Lower leg skin (tissue), 4 donors: ENCODE results near the gene GALNT11. TPM values are rescaled to one million over a fixed set of nuclear protein-coding genes. Genes with fewer than 3 reads are reported as not detected.
"Not testable (repeated sequence)": the region's sequence is repeated elsewhere in the genome, so short reads cannot be mapped to it uniquely, and the experiment has no call there.

Experiments
- DNase-seq, 2 donors: peaks; one replicate each; pipeline ENCODE4 v3.0.0-alpha.2; 2019; ENCODE audit warnings: low spot score in 2 of 2
- H3K4me3 ChIP-seq: fragments of 200-600 bp; sonication (generic); 2 replicates; pipeline ENCODE4 v1.5.1; 2017; ENCODE audit warnings: mild to moderate bottlenecking, low read depth; ENCODE audit not compliant: poor library complexity, severe bottlenecking
- POLR2A ChIP-seq, 2 donors: fragments of 450-650 bp; IDR thresholded peaks; one replicate each; pipeline ENCODE4 v1.6.1; 2016 to 2017; ENCODE audit warnings: antibody characterized with exemption in 2 of 2, mild to moderate bottlenecking in 1 of 2, moderate library complexity in 1 of 2
- WGBS, 2 donors: methylation state at CpG; one replicate each; pipeline ENCODE4 v1.1.5; 2018; 5-methylcytosine and 5-hydroxymethylcytosine counted together
- intact Hi-C: fragments of 100-400 bp; cut with DNase I; formaldehyde crosslinking; loops from one replicate; pipeline ENCODE4 v1.15.0; 2023; ENCODE audit warnings: low total_unique reads
- total RNA-seq, 4 donors: library from RNA; depleted of rRNA; stranded (reverse); fragments of >200 nt; gene quantifications; one replicate each; pipeline ENCODE4 v1.1.0, GENCODE V29; 2016
- TF ChIP-seq, protein P1 (sequence below), 3 donors: fragments of 450-650 bp; IDR thresholded peaks; one replicate each; pipeline ENCODE4 v1.5.1; 2016; ENCODE audit warnings: antibody characterized with exemption in 3 of 3, mild to moderate bottlenecking in 3 of 3, moderate library complexity in 2 of 3

Gene GALNT11
- total RNA-seq, 4 donors from 2014 or later: 38.9 to 62.6 (median 45.3) TPM

DNA sequence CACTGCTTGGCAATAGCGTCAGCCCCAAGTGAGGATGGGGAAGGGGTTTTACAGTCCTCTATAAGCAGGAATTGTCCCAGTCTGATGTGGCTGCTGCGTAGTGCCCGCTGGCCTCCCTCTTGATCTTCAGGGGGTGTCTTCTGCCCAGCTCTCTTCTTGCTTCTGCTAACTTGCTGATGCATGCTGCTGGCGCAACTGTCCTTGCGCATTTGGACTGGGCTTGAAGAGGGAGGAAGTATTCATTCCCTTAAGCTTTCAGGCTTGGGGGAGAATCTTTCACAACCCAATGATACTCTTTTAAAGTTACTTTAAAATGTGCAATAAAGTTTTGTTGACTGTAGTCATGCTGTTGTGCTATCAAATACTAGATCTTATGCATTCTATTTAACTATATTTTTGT, 10.3 kb downstream of the GALNT11 start:
- WGBS, 2 donors: 97 to 99% methylated on average over 5 of the region's 5 CpGs
- intact Hi-C loops: no loop called here
- DNase-seq: no peak
- no peak overlapping the region for H3K4me3 ChIP-seq
- TF ChIP-seq, protein P1, sequence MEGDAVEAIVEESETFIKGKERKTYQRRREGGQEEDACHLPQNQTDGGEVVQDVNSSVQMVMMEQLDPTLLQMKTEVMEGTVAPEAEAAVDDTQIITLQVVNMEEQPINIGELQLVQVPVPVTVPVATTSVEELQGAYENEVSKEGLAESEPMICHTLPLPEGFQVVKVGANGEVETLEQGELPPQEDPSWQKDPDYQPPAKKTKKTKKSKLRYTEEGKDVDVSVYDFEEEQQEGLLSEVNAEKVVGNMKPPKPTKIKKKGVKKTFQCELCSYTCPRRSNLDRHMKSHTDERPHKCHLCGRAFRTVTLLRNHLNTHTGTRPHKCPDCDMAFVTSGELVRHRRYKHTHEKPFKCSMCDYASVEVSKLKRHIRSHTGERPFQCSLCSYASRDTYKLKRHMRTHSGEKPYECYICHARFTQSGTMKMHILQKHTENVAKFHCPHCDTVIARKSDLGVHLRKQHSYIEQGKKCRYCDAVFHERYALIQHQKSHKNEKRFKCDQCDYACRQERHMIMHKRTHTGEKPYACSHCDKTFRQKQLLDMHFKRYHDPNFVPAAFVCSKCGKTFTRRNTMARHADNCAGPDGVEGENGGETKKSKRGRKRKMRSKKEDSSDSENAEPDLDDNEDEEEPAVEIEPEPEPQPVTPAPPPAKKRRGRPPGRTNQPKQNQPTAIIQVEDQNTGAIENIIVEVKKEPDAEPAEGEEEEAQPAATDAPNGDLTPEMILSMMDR (IDR thresholded peaks at IDR 0.05): no peak
- no peak for TF ChIP-seq POLR2A (IDR thresholded peaks at IDR 0.05)

DNA sequence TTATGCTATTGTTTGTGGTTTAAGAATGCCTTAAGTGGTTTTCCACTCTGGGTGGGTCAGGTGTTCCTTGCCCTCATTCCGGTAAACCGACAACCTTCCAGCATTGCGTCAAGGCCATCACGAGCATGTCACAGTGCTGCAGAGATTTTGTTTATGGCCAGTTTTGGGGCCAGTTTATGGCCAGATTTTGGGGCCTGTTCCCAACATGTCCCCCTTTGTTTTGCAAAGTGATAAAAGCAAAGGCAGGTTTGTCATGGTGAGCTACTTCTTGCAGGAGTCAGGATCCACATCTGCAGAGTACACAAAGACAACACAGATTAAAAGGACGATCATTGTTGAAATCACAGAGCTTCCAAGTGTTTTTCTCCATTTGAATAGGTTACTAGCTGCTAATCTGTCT, 12.9 kb downstream of the GALNT11 start:
- H3K4me3 ChIP-seq, intact Hi-C loops, DNase-seq: not testable (repeated sequence)
- WGBS, 2 donors: 97 to 98% methylated on average over 5 of the region's 5 CpGs

DNA sequence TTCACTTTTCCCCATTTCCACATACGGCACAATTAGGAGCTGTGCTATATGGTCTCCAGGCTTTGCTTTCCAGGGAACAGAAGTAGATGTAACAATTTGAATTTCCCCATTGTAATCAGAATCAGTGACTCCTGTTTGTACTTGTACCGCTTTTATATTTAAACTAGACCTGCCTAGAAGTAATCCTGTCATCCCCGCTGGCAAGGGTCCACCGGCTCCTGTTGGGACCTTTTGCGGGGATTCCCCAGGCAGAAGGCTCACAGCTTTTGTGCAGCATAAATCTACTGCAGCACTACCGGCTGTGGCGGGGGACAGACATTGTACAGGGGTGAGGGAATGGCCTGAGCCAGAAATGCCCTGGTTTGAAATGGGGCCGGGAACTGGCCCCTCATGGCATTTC, 17.6 kb downstream of the GALNT11 start:
- intact Hi-C loops, H3K4me3 ChIP-seq: not testable (repeated sequence)
- 46 to 53% methylated on average over 8 of the region's 8 CpGs for WGBS, 2 donors
- DNase-seq: peak in 1 of 2 donors; percentile 49

DNA sequence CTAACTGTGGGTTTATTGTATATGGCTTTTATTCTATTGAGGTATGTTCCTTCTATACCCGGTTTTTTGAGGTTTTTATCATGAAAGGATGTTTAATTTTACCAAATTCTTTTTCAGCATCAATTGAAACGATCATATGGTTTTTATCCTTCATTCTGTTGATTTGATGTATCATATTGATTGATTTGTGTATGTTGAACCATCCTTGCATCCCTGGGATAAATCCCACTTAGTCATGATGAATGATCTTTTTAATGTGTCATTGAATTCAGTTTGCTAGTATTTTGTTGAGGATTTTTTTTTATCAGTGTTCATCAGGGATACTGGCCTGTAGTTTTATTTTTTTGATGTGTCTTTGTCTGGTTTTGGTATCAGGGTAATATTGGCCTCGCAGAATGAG, 19.4 kb downstream of the GALNT11 start:
- DNase-seq, H3K4me3 ChIP-seq, intact Hi-C loops: not testable (repeated sequence)
- 93 to 97% methylated on average over 3 of the region's 3 CpGs for WGBS, 2 donors

DNA sequence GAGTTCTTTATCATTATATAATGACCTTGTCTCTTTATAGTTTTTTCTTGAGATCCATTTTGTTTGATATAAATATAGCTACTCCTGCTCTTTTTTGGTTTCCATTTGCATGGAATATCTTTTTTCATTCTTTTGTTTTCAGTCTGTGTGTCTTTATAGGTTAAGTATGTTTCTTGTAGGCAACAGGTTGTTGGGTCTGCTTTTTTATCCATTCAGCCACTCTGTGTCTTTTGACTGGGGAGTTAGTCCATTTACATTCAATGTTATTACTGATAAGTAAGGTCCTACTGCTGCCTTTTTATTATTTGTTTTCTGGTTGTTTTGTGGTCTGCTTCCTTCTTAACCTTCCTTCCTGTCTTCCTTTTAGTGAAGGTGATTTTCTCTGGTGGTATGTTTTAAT, 21.1 kb downstream of the GALNT11 start:
- TF ChIP-seq, protein P1 (IDR thresholded peaks at IDR 0.05): no peak
- TF ChIP-seq POLR2A (IDR thresholded peaks at IDR 0.05): no peak
- no peak overlapping the region for H3K4me3 ChIP-seq
- no peak for DNase-seq
- intact Hi-C loops: no loop called here

DNA sequence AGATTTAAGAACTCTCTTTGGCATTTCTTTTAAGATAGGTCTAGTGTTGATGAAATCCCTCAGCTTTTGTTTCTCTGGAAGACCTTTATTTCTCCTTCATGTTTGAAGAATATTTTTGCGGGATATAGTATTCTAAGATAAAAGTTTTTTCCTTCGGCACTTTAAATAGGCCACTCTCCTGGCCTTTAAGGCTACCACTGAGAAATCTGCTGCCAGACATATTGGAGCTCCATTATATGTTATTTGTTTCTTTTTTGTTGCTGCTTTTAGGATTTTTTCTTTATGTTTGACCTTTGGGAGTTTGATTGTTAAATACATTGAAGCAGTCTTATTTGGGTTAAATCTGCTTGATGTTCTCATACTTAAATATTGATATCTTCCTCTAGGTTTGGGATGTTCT, 22.6 kb downstream of the GALNT11 start:
- DNase-seq: no peak
- intact Hi-C loops: no loop called here
- TF ChIP-seq, protein P1 (IDR thresholded peaks at IDR 0.05): no peak
- TF ChIP-seq POLR2A (IDR thresholded peaks at IDR 0.05): no peak
- WGBS, 2 donors: 97 to 98% methylated on average over 2 of the region's 2 CpGs
- H3K4me3 ChIP-seq: no peak overlapping the region

DNA sequence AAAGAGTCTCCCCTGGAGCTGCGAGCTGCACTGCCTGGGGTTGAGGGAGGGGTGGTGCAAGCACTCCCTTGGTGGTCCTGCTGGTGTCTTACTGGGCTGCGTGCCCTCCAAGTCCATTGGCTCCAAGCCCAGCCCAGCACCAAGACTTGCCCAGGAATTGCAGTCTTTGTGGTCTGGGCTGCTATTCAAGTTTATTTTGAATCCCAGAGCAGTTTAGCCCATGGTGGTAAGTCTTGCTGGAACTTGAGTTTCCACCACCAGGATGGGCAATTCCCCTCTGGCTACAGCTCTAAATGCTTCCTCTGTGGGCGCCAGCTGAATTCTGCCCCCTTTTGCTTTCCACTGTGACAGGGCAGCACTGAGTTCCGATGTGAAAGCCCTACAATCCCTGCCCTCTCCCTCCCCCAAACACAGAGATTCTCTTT, 25.1 kb downstream of the GALNT11 start:
- DNase-seq: no peak
- 37 to 42% methylated on average over 4 of the region's 4 CpGs for WGBS, 2 donors

More for the DNA sequence above, 25.1 kb downstream of the GALNT11 start:
- intact Hi-C loops: no loop called here
- no peak overlapping the region for H3K4me3 ChIP-seq
- TF ChIP-seq, protein P1 (IDR thresholded peaks at IDR 0.05): no peak
- TF ChIP-seq POLR2A (IDR thresholded peaks at IDR 0.05): no peak
